GM12864 (cell line): ENCODE data around the gene NCKAP5.

ENCODE experiments used
- DNase-seq: peaks from one replicate; pipeline ENCODE4 v3.0.0-alpha.2; 2011; ENCODE audit warnings: low read depth
- H3K4me3 ChIP-seq: 2 replicates; pipeline ENCODE4 v1.5.1; 2011; ENCODE audit warnings: mild to moderate bottlenecking, low read depth, low read length, control low read depth
- CTCF ChIP-seq: IDR thresholded peaks from 2 replicates; pipeline ENCODE4 v1.5.1; 2011; ENCODE audit warnings: low read depth, mild to moderate bottlenecking, moderate library complexity, low read length, control low read depth, inconsistent platforms; ENCODE audit errors: missing control alignments

The NCKAP5 gene

GRCh38 chr2:133377599-133377998 lies 190.7 kb downstream of the NCKAP5 start:
- TF ChIP-seq CTCF, result no peak
- no peak overlapping the region for H3K4me3 ChIP-seq
- DNase-seq, result no peak

- no peak for TF ChIP-seq CTCF
- DNase-seq, result no peak
- H3K4me3 ChIP-seq, result no peak overlapping the region
Measured at GRCh38 chr2:133377021-133377481, 191.2 kb downstream of the NCKAP5 start.

- no peak for TF ChIP-seq CTCF
- DNase-seq, result no peak
- no peak overlapping the region for H3K4me3 ChIP-seq
Measured at GRCh38 chr2:133374781-133375180, 193.5 kb downstream of the NCKAP5 start.

GRCh38 chr2:133371286-133371685 lies 197.0 kb downstream of the NCKAP5 start:
- no peak for DNase-seq
- H3K4me3 ChIP-seq, result no peak overlapping the region
- no peak for TF ChIP-seq CTCF

- TF ChIP-seq CTCF, result no peak
- H3K4me3 ChIP-seq, result no peak overlapping the region
- DNase-seq, result no peak
Measured at GRCh38 chr2:133369901-133370658, 198.2 kb downstream of the NCKAP5 start.

- no peak overlapping the region for H3K4me3 ChIP-seq
- no peak for DNase-seq
- TF ChIP-seq CTCF, result no peak
Measured at GRCh38 chr2:133365117-133365516, 203.1 kb downstream of the NCKAP5 start.

GRCh38 chr2:133364636-133365035 lies 203.6 kb downstream of the NCKAP5 start:
- TF ChIP-seq CTCF, result no peak
- no peak overlapping the region for H3K4me3 ChIP-seq
- DNase-seq, result no peak
